Hepatocyte (in vitro differentiated cells): ENCODE results near the gene APOC4. TPM values are rescaled to one million over a fixed set of nuclear protein-coding genes. Genes with fewer than 3 reads are reported as not detected.

Experiments used
- DNase-seq: peaks from one replicate; pipeline ENCODE4 v3.0.0-alpha.2; 2016; ENCODE audit warnings: low spot score
- H2AFZ ChIP-seq: fragments of 200-600 bp; sonication (generic); 2 replicates; pipeline ENCODE4 v1.6.0; 2016; ENCODE audit warnings: antibody characterized with exemption, mild to moderate bottlenecking
- H3K27ac ChIP-seq: fragments of 200-600 bp; sonication (generic); 2 replicates; pipeline ENCODE4 v1.5.1; 2016; ENCODE audit warnings: mild to moderate bottlenecking
- H3K27me3 ChIP-seq: fragments of 200-600 bp; sonication (generic); 2 replicates; pipeline ENCODE4 v1.6.1; 2016
- H3K36me3 ChIP-seq: fragments of 200-600 bp; sonication (generic); replicated peaks from 2 replicates; pipeline ENCODE4 v1.5.1; 2016; ENCODE audit warnings: low read depth; ENCODE audit not compliant: insufficient read depth
- H3K4me1 ChIP-seq: fragments of 200-600 bp; sonication (generic); 2 replicates; pipeline ENCODE4 v1.5.1; 2016; ENCODE audit warnings: mild to moderate bottlenecking, moderate library complexity; ENCODE audit not compliant: insufficient read depth
- H3K4me2 ChIP-seq: fragments of 200-600 bp; sonication (generic); 2 replicates; pipeline ENCODE4 v1.6.0; 2016
- H3K4me3 ChIP-seq: fragments of 200-600 bp; sonication (generic); 2 replicates; pipeline ENCODE4 v1.5.1; 2016; ENCODE audit warnings: mild to moderate bottlenecking
- H3K79me2 ChIP-seq: fragments of 200-600 bp; sonication (generic); 2 replicates; pipeline ENCODE4 v1.6.0; 2017; ENCODE audit warnings: mild to moderate bottlenecking
- H3K9me2 ChIP-seq: fragments of 200-600 bp; sonication (generic); replicated peaks from 2 replicates; pipeline ENCODE4 v1.6.0; 2017; ENCODE audit warnings: mild to moderate bottlenecking; ENCODE audit not compliant: insufficient read depth
- H3K9me3 ChIP-seq: fragments of 200-600 bp; sonication (generic); 2 replicates; pipeline ENCODE4 v1.5.1; 2016; ENCODE audit warnings: low read depth, mild to moderate bottlenecking
- H4K20me1 ChIP-seq: fragments of 200-600 bp; sonication (generic); 2 replicates; pipeline ENCODE4 v1.6.0; 2016; ENCODE audit warnings: mild to moderate bottlenecking; ENCODE audit not compliant: insufficient read depth, poor library complexity, severe bottlenecking
- EZH2 ChIP-seq: fragments of 200-600 bp; sonication (generic); IDR thresholded peaks from 2 replicates; pipeline ENCODE4 v1.6.1; 2016; ENCODE audit warnings: antibody characterized with exemption, mild to moderate bottlenecking, borderline replicate concordance
- EZH2phosphoT487 ChIP-seq: fragments of 200-600 bp; sonication (generic); IDR thresholded peaks from one replicate; pipeline ENCODE4 v1.6.1; 2018; ENCODE audit warnings: antibody characterized with exemption, mild to moderate bottlenecking, low read depth, moderate library complexity; ENCODE audit not compliant: unreplicated experiment, severe bottlenecking
- WGBS: methylation state at CpG from one replicate; pipeline ENCODE4 v1.1.6; 2016; ENCODE audit warnings: low lambda C conversion rate; ENCODE audit errors: missing lambda C conversion rate; 5-methylcytosine and 5-hydroxymethylcytosine counted together
- polyA plus RNA-seq: library from polyadenylated mRNA; unstranded; fragments of >200 nt; fragmentation: Nextera tagmentation; extraction: Ambion mirVana; gene quantifications from 2 replicates; pipeline ENCODE4 v1.2.1, GENCODE V29; 2016
- total RNA-seq: library from RNA; depleted of rRNA; stranded (reverse); fragments of >200 nt; gene quantifications from 2 replicates; pipeline ENCODE4 v1.2.3, GENCODE V29; 2014
- TF ChIP-seq, protein P1 (sequence below): fragments of 200-600 bp; sonication (generic); IDR thresholded peaks from 2 replicates; pipeline ENCODE4 v1.5.1; 2016; ENCODE audit warnings: antibody characterized with exemption, mild to moderate bottlenecking; ENCODE audit not compliant: poor library complexity

APOC4 gene
- total and polyA plus RNA-seq, 2 experiments from 2014 or later, result not detected

DNA sequence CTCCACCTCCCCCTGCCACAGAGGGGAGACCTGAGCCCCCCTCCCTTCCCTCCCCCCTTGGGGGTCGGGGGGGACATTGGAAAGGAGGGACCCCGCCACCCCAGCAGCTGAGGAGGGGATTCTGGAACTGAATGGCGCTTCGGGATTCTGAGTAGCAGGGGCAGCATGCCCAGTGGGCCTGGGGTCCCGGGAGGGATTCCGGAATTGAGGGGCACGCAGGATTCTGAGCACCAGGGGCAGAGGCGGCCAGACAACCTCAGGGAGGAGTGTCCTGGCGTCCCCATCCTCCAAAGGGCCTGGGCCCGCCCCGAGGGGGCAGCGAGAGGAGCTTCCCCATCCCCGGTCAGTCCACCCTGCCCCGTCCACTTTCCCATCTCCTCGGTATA, 38.8 kb upstream of the APOC4 start:
- TF ChIP-seq, protein P1, sequence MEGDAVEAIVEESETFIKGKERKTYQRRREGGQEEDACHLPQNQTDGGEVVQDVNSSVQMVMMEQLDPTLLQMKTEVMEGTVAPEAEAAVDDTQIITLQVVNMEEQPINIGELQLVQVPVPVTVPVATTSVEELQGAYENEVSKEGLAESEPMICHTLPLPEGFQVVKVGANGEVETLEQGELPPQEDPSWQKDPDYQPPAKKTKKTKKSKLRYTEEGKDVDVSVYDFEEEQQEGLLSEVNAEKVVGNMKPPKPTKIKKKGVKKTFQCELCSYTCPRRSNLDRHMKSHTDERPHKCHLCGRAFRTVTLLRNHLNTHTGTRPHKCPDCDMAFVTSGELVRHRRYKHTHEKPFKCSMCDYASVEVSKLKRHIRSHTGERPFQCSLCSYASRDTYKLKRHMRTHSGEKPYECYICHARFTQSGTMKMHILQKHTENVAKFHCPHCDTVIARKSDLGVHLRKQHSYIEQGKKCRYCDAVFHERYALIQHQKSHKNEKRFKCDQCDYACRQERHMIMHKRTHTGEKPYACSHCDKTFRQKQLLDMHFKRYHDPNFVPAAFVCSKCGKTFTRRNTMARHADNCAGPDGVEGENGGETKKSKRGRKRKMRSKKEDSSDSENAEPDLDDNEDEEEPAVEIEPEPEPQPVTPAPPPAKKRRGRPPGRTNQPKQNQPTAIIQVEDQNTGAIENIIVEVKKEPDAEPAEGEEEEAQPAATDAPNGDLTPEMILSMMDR, result no peak
- TF ChIP-seq EZH2 (no peak), EZH2phosphoT487 (no peak)
- Histone ChIP-seq H3K4me2 (no peak overlapping the region), H3K4me3 (no peak overlapping the region), H2AFZ (no peak overlapping the region), H3K9me3 (no peaks in the 10 kb centered on the region), H3K4me1 (peaks cover 27% of the 10 kb centered on the region), H3K27ac (no peak overlapping the region), H3K9me2 (no peaks in the 10 kb centered on the region), H3K27me3 (no peaks in the 10 kb centered on the region), H4K20me1 (peaks cover 6% of the 10 kb centered on the region), H3K79me2 (peaks cover 3% of the 10 kb centered on the region), H3K36me3 (no peaks in the 10 kb centered on the region)
- WGBS, result 78% methylated on average over 5 of the region's 15 CpGs
- peak; percentile 3 for DNase-seq

DNA sequence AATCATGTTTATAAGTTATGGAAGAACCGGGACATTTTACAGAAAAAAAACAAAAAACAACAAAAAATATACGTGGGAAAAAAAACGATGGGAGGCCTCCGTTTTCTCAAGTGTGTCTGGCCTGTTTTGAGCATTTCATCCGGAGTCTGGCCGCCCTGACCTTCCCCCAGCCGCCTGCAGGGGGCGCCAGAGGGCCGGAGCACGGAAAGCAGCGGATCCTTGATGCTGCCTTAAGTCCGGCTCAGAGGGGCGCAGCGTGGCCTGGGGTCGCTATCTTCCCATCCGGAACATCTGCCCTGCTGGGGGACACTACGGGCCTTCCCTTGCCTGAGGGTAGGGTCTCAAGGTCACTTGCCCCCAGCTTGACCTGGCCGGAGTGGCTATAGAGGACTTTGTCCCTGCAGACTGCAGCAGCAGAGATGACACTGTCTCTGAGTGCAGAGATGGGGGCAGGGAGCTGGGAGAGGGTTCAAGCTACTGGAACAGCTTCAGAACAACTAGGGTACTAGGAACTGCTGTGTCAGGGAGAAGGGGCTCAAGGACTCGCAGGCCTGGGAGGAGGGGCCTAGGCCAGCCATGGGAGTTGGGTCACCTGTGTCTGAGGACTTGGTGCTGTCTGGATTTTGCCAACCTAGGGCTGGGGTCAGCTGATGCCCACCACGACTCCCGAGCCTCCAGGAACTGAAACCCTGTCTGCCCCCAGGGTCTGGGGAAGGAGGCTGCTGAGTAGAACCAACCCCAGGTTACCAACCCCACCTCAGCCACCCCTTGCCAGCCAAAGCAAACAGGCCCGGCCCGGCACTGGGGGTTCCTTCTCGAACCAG, 38.2 kb upstream of the APOC4 start:
- WGBS, result 24% methylated on average over 24 of the region's 24 CpGs
- DNase-seq, result peak; percentile 79
- Histone ChIP-seq H3K4me3 (no peak overlapping the region), H2AFZ (no peak overlapping the region), H3K27ac (peak overlapping the region; percentile 91), H3K4me2 (peak overlapping the region; percentile 65), H3K27me3 (no peaks in the 10 kb centered on the region), H3K4me1 (peaks cover 27% of the 10 kb centered on the region), H4K20me1 (peaks cover 6% of the 10 kb centered on the region), H3K79me2 (peaks cover 3% of the 10 kb centered on the region), H3K9me2 (no peaks in the 10 kb centered on the region), H3K36me3 (no peaks in the 10 kb centered on the region), H3K9me3 (no peaks in the 10 kb centered on the region)
- no peak for TF ChIP-seq EZH2
- TF ChIP-seq EZH2phosphoT487, result no peak
- TF ChIP-seq, protein P1, result peak; percentile 97

DNA sequence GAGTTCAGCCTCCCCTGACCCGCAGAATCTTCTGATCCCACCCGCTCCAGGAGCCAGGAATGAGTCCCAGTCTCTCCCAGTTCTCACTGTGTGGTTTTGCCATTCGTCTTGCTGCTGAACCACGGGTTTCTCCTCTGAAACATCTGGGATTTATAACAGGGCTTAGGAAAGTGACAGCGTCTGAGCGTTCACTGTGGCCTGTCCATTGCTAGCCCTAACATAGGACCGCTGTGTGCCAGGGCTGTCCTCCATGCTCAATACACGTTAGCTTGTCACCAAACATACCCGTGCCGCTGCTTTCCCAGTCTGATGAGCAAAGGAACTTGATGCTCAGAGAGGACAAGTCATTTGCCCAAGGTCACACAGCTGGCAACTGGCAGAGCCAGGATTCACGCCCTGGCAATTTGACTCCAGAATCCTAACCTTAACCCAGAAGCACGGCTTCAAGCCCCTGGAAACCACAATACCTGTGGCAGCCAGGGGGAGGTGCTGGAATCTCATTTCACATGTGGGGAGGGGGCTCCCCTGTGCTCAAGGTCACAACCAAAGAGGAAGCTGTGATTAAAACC, 37.5 kb upstream of the APOC4 start:
- peak; percentile 31 for DNase-seq
- Histone ChIP-seq H3K36me3 (no peaks in the 10 kb centered on the region), H2AFZ (no peak overlapping the region), H4K20me1 (peaks cover 6% of the 10 kb centered on the region), H3K4me2 (peak overlapping the region; percentile 91), H3K79me2 (peaks cover 3% of the 10 kb centered on the region), H3K27ac (peak overlapping the region; percentile 91), H3K4me1 (peaks cover 27% of the 10 kb centered on the region), H3K4me3 (no peak overlapping the region), H3K9me3 (no peaks in the 10 kb centered on the region), H3K9me2 (no peaks in the 10 kb centered on the region), H3K27me3 (no peaks in the 10 kb centered on the region)
- 58% methylated on average over 12 of the region's 12 CpGs for WGBS
- TF ChIP-seq, protein P1, result peak; percentile 38
- TF ChIP-seq EZH2 (no peak), EZH2phosphoT487 (no peak)
